Measurements from ENCODE around the gene KCNMA1.
"Not testable (repeated sequence)": the region's sequence is repeated elsewhere in the genome, so short reads cannot be mapped to it uniquely, and the experiment has no call there.

KCNMA1 gene

DNA sequence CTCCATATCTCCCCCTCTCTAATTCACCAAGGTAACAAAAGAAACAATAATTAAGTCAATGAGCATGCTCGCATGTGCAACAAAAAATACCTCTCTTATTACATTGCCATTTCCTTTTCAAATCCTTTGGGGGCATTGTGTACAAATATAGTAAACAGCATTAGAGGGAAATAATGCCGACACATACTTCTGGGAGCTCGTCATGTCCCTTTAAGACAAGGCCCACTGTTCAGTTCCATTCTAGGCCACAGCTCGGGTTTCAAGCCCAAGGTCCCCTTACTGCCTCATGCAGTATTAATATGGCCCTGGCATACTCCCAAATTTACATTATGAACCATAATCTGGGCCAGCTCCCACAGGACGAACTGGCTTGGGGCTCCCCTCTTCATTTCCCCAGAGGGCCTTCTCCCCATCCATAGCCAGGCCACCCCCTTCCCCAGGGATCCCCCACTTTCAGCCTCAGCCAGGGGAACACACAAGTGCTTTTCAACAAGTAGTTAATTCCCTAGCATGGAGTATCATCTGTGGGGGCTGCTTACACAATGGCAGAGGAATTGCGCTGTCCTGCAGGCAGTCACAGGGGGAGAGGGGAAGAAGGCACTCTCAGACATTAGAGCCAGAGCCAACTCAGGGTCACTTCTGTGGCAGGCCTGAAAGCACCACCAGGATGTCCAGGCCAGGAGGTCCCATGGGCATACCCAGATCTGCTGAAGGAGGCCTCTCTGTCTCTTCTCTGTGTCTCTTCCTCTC, 110.6 kb downstream of the KCNMA1 start:
- DNase-seq, result no peak

DNA sequence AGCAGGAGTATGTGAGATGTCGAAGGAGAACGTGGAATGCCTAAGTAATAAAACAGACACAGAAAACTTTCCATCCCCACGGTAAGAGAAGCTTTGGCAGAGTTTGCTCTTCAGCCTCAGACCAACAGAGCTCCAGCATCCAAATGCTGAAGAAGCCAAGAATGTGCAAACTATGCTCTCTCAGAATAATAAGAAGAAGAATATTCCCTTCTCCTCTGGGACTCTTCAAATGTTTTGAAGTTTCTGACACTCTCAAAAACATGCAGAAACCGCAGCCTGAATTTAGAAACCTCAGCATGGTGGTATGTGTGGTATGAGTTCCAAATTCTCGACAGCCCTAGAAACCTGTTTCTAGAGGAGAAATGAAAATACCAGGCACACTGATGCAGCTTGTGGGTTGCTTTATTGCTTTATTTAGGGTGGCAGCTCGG, 113.3 kb downstream of the KCNMA1 start:
- no peak for DNase-seq

DNA sequence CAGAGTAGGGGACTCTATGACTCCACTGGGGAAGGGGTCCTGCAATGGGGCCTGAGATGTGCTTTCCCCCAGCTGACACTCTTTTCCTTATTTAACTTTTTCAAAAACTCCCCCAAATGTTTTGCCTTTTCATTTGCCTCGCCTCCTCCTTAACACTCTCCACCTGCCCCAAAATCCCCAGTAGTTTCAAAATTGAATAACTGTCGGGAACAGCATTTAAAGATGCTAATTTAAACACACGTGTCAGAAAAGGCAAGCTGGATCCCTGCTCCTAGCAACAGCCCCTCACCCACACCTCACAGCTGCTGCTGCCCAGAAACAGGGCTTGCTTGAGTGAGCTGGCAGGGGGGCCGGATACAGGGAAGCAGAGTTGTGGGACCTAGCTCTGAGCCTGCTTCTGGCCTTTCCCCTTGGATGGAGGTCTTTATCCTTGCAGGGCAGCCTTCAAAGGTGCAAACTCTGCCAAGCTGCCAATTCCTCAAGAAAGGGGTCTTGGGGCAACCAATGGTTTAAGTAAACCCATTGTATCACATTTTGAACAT, 115.3 kb downstream of the KCNMA1 start:
- DNase-seq, result no peak

DNA sequence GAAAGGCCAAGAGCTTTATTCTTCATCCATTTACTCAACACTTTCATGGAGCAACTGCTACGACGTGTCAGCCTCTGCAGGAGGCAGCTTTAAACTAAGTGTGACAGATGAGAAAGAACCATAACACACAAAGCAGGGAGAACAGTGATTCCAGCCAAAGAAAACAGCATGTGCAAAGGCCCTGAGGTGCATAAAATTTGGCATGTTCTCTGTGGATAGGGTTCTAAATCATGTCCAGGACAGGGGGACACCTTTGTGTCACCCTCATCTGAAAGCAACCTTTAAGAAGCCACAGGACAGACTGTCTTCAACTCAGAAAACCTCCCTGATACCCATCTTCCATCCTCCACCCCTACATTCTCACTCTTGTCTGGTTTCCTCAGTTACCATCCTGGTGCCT, 116.6 kb downstream of the KCNMA1 start:
- DNase-seq, result no peak

DNA sequence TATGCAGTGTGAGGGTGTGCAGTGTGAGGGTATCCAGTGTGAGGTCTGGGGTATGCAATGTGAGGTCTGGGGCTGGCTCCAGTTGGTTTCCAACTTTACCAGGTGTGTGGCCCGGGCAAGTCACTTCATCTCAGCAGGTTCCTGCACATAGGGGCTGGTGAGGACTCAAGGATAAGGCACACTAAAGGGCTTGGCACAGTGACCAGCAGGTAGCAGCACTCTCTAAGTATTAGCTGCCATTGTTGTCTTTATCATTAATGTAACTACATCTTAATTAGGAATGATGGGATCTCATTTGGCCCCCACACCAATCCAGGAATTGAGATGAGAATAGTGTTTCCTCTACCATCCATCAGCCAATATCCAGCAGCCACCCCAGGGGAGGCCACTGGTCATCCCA, 117.3 kb downstream of the KCNMA1 start:
- DNase-seq, result no peak

DNA sequence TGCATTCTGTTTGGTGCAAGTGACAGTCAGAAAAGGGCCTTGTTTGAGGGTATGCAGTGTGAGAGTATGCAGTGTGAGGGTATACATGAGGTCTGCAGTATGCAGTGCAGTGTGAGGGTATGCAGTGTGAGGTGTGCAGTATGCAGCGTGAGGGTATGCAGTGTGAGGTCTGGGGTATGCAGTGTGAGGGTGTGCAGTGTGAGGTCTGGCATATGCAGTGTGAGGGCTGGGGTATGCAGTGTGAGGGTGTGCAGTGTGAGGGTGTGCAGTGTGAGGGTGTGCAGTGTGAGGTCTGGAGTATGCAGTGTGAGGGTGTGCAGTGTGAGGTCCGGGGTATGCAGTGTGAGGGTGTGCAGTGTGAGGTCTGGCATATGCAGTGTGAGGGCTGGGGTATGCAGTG, 117.8 kb downstream of the KCNMA1 start:
- DNase-seq, result not testable (repeated sequence)

DNA sequence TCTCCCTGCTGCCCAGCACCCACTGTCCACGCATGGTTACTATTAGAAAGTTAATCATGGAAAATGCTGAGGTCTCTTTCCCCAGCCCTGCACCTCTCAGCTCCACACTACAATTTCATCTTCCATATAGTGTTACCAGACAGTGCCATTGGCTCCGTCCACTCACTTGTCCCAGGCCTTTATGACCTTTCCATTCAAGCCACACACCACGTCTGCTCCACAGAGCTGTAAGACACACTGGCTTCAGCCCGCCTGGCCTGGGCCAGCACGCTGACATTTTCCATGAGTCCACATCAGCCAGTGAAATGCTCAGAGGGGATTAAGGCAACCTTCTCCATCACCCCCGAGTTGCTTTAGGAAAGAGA, 118.7 kb downstream of the KCNMA1 start:
- no peak for DNase-seq

DNA sequence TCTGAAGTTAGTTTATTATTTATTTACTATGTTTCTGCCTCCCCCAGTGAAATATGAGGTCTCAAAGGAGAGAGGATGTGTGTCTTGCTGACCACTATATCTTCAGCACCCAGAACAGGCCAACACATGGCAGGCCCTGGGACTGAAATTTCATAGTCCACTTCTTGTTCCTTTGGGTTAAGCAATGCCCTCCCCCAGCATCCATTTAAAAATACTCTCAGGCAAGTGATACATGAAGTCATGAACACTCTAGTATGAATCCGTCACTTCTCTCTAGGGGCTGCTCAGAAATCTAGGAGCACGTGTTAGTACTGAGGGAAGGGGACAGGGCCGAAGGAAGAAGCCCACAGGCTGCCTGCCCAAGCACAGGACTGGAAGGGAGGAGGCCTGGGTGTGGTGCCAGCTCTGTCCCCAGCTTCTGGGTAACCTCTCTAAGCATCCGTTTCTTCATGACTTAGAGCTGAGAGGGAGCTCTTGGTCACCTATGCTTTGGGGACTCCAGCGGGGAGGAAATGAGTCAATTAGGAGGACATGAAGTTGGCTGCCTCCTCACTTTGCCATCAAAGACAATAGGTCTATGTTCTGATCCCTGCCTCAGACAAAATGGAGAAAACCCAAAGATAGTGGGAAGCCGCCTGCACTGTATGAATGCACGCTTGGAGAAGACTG, 119.2 kb downstream of the KCNMA1 start:
- DNase-seq, result no peak

DNA sequence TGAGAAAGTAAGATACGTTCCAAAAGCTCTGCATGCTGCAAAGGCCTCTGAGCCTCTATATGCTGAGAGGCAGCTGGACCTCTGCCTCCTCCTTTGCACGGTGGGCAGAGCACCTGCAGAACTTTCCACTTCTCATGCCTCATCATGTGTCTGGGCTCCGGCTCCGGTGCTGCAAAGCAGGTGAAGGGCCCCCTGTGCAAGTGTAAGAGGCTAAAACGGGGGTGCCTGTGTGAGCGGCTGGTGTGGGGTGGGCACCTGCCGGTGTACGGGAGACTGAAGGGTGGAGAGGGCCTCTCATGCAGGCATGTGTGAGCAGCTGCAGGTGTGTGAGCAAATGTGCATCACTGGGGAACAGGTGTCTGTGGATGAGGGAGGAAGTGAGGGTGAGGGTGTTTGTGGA, 121.0 kb downstream of the KCNMA1 start:
- no peak for DNase-seq

DNA sequence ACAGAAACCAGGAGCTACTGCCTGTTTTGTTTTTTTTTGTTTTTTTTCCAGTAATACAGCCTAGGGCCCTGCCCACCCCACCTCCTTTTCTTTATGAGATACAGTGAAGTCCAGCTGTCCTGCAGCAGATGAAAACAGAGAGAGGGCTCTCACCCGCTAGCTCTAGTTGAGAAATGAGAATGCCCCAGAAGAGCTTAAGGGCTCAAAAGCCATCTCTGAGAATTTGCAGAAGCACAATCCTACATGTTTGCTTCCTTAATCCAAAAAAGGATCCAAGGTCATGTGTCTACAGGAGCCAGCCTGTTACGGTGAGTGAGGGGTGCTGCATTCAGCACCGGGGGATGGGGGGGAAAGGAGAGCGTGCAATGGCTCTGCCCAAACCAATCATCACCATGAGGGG, 122.7 kb downstream of the KCNMA1 start:
- DNase-seq, result no peak

DNA sequence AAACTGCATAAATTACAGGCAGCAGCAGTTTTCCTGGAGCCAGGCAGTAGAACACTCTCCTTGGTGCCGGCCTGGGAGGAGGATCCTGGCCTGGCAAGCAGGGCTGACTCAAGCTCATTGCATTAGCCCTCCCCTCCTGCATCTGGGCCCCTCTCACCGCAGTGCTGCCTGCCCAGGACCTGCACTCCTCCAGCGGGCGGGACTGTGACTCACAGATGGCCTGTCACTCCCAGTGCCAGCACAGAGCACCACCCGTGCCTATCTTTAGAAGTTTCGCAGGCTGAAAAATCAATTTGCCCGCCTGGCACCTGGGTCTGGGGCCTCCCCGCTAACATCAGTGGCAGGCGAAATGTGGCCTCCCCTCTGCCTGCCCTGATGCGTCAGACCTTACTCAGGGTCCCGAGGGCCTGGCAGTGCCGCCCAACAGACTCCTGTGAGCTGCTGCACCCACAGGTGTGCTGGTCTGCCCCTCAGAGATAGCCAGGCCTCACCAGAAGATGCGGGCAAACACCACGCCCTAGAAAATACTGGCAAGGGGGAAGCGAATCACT, 123.8 kb downstream of the KCNMA1 start:
- DNase-seq, result no peak

DNA sequence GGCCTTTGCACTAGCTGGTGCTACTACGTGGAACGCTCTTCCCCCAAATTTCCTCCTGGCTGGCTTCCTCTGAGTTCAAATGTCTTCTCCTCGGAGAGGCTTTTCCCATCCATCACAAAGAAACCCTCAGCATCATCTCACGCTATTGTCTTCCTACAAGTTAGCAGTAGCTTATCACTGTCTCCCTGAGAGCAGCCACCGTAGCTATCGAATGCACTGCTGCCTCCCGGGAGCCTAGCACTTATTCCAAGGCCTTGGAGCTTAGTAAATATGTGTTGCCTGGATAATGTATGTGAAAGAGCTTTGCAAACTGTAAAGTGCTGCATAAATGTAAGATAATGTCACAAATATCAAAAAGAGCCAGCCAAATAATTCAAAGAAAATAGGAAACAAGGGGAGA, 124.4 kb downstream of the KCNMA1 start:
- DNase-seq, result no peak

DNA sequence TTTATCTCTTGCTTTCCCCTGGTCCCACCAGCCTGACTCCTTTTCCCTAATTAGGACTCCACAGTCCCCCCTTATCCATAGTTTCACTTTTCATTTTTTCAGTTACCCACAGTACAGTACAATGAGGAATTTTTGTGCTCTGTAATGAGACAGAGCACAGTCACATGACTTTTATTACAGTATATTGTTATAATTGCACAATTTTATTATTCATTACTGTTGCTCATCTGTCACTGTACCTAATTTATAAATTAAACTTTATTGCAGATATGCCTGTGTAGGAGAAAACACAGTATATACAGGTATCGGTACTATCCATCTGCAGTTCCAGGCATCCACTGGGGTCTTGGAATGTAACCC, 125.4 kb downstream of the KCNMA1 start:
- no peak for DNase-seq

DNA sequence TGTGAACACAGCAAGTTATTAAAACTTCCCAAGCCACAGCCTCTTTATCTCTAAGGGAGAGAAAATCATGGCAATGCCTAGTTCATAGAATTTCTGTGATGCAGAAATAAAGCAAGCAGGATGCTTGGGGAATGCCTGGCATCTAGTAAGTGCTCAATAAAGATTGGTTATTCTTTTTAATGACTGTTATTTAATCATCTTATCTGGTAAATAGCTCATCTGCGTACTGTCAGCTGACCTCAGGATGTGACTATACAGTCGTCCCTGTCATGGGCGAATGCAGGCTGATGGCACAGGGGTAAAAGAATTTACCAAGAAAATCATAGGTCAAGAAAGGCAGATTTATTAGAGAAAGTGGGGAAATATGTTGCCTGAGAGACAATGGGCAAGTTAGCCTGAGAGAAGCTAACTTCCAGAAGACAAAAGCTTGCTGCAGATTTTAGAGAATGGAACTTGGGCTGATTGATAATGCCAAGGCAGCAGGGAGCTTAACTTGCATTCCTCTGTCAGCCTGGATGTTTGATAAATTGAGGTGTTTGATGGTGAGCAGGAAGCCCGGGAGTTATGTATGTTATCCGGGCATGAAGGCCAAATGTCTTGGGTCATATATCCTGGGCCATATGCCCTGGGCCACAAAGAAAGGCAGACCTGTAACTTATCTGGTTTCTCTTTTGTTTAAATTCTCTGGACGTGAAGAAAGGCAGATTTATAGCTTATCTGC, 126.0 kb downstream of the KCNMA1 start:
- DNase-seq, result no peak

DNA sequence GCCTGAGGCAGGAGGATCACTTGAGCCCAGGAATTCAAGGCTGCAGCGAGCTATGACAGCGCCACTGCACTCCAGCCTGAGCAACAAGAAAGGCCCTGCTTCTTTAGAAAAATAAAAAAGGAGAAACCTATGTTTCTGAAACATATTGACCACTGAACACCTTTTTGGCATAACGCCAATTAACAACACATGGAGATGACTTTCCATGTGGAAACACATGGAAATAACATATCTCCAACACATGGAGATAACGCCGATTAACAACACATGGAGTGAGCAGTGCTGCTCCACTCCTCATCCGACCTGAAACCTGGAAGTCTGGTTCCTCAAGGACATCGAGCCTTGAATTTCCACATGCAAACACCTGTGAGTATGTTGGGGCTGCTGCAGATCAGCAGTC, 126.9 kb downstream of the KCNMA1 start:
- DNase-seq, result no peak

DNA sequence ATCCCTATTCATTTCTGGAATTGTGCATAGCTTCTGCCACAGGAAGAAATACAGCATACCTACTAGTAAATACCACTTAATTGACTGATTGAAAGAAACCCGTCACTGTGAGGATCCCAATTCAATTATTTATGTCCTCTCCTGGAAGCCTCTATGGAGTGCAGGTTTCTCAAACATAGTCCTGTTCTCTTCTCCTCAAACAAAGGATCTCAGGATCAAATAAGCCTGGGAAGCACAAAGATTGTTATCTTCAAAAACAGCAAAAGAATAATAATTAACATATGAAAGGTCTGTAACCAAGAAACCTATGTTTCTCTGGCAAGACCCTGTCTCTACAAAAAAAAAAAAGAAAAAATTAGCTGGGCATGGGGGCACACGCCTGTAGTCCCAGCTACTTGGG, 127.3 kb downstream of the KCNMA1 start:
- DNase-seq, result no peak

DNA sequence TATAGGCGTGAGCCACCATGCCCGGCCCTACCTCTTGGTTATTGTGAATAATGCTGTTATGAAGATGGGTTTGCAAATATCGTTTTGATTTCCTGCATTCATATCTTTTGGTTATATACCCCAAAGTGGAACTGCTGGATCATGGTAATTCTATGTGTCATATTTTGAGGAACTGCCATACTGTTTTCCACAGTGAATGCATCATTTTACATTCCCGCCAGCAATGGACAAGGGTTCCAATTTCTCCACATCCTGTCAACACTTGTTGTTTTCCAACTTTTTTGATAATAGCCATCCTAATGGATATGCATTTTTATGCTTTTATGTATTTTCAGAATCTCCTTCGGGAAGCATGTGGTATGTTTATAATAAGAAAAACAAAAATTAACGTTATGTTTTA, 128.2 kb downstream of the KCNMA1 start:
- no peak for DNase-seq

DNA sequence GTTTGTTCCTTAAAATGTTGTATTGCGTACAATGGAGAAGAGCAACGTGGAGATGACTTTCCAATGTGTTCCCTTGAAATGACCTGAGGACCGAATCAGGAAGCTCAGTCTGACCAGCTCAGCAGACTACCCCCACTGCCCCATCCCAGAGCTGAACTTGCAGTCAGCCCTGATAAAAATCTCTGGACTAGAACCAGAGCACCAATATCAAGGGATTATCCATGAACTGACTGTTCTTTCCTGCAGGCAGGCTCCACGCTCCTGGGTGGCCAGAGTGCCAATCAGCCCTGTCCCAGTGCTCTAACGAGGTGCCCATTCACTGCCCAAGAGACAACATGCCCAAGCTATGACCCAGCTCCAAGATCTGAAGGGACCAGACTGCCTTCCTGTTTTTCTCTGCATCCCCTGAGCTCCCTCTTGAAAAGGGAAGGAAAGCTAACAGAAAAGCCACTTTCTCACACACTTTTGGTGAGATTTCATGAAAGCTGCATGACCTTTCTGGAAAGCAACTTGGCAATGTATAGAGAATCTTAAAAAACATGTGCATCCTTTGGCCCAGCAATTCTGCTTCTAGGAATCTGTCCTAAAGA, 130.2 kb downstream of the KCNMA1 start:
- no peak for DNase-seq

DNA sequence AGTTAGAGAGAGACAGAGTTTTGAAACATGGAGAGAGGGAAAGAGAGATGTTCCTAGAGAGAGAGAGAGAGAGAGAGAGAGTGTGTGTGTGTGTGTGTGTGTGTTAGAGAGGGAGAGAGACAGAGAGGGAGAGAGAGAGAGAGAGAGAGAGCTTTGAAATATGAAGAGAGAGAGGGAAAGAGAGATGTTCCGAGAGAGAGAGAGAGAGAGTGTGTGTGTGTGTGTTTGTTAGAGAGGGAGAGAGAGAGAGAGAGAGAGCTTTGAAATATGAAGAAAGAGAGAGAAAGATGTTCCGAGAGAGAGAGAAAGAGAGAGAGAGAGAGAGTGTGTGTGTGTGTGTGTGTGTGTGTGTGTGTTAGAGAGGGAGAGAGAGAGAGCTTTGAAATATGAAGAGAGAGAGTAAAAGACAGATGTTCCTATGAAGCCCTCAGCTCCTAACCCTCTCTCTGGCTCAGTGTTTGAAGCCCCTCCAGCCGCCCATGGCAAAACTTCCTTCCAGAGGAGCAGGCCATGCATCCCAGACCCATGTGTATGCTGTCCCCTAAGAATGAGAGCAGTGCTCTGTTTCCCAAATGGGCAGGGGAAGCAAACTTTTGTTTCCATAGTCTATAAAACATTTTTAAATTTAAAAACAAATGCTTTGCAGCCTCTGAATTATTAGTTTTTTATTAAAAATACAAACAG, 130.9 kb downstream of the KCNMA1 start:
- no peak for DNase-seq

DNA sequence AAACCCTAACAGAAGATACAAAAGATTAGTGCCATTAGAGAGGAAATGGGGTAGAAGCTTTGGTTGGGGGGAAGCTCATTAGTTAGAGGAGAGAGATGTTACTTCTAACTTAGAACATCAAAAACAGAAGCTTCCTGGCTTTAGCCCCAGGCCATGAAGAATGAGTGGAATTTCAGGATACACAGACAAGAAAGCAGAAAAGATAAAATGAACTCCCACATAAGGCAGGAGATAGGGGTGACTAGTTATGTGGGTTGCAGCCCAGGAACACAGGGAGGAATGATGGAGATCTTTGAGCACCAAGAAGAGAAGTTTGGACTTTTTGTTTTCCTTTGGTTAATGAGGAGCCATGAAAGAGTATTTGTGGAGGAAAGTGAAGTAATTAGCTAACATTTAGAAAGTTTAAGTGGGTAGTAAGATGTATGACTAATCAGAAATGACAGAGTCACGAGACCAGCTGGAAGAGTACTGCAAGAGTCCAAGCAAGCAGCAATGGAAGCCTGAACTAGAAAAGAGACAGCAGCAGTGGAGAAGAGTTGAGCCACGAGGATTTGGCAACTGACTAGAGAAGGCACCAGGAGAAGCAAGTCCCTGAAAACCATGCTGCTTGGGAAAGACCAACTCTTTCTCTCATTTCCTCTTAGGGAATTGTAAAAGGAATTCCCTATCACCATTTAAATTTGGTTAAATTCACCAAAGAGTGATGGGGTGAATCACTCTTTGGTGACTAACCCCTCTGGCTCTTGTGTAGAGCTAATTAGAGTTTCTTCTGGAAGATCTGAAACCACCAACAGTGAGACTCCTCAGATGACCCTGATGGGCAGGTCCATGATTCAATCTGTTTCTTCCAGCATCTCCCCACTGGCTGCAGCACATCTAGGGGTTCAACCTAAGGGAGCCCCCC, 131.9 kb downstream of the KCNMA1 start:
- no peak for DNase-seq

DNA sequence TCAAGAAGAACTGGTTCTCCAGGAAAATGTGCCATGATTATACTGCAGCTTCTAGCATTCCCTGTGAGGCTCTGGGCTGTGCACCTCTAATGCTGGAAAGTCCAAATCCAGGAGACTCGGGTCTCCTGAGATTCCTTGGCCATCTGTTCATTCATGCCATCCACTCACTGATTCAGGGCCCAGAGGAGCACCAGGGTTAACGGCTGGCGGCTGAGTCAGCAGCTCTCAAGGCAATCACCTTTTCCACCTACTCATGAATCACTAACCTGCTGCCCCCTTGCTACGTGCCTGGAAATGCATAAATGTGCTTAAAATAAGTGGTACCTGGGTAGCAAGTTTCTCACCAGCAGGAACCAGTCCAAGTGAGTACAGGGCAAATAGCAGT, 132.7 kb downstream of the KCNMA1 start:
- DNase-seq, result no peak

All from stimulated activated CD4-positive, alpha-beta T cell treated with anti-CD3 and anti-CD28 coated beads, Interleukin-2, amount 100 ng/mL, for 24 hours (primary cell).